Measurements from ENCODE around the gene ANLN. TPM values are rescaled to one million over a fixed set of nuclear protein-coding genes. Genes with fewer than 3 reads are reported as not detected.
"Not testable (repeated sequence)": the region's sequence is repeated elsewhere in the genome, so short reads cannot be mapped to it uniquely, and the experiment has no call there.

ANLN gene
- total and polyA plus RNA-seq, 2 donors (not counting 3 experiments of a cell fraction or from before 2014, with no cell fraction given): 28.5 to 119 TPM

DNA sequence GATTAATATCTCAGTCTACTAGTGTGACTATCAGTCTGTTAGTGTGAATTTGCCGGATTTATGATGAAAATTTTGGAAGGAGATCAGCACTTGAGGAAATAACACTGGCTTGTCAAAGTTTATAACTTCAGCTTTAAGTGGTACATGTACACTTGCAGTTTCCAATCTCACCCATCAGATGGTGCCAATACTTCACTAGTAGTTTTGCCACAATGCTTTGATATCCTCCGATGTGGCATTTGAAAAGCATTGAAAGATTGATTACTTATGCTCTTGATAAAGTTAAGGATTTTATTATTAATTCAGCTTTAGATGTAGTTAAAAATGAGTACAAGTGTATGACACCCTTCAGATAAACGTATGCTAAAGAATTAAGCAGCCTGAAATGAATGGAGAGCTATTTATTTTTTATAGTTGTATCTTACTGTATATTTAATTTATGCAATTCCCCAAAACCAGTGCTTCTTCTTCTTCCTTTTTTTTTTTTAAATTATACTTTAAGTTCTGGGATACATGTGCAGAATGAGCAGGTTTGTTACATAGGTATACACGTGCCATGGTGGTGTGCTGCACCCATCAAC lies 98.2 kb downstream of the ANLN start:
- dilution Hi-C loops (cut with MboI; ENCODE audit: extremely low pct_ligation_motif_present, low sequenced_read_pairs): no loop called here
- H4K20me1 ChIP-seq (replicated peaks; ENCODE audit: control insufficient read depth, extremely low read depth, insufficient read depth, low read length): no peaks in the 10 kb centered on the region
- no peak overlapping the region for H2AFZ ChIP-seq (ENCODE audit: low read depth, low read length)
- FAIRE-seq (peak; percentile 91), DNase-seq (ENCODE audit: low read depth, low spot score) (peak; percentile 70)
- no TSS peak for BruUV-seq (replicated peaks)
- no peak overlapping the region for H3K4me3 ChIP-seq (replicated peaks in 1 of 3; ENCODE audit: insufficient read depth in 1 of 3, low read depth in 1 of 3, low read length in 3 of 3)
- H3K9ac ChIP-seq (replicated peaks; ENCODE audit: extremely low read depth, insufficient read depth, low read length): no peak overlapping the region
- no peaks in the 10 kb centered on the region for H3K79me2 ChIP-seq (ENCODE audit: control insufficient read depth, insufficient read depth, low read length)
- no peak overlapping the region for H3K4me2 ChIP-seq (ENCODE audit: insufficient read depth, low read length)
- H3K36me3 ChIP-seq (ENCODE audit: control insufficient read depth in 2 of 2, extremely low read depth in 1 of 2, insufficient read depth in 2 of 2, low read length in 2 of 2): no peaks in the 10 kb centered on the region
- no peaks in the 10 kb centered on the region for H3K9me1 ChIP-seq (replicated peaks; ENCODE audit: control insufficient read depth, extremely low read depth, insufficient read depth, low read length)
- intact Hi-C loops (cut with micrococcal nuclease): loop anchor here (1.0 to 5.0 kb wide), 4 partner anchors 183 to 711 kb away; no protein-coding TSS in a partner anchor
- H3K9me3 ChIP-seq (replicated peaks; ENCODE audit: control insufficient read depth, insufficient read depth, low read length): no peaks in the 10 kb centered on the region
- peaks cover 8 to 25% of the 10 kb centered on the region in 2 experiments for H3K27me3 ChIP-seq (ENCODE audit: control insufficient read depth in 2 of 2, insufficient read depth in 2 of 2, low read length in 2 of 2)
- TF ChIP-seq FOS (IDR thresholded peaks at IDR 0.05; ENCODE audit: borderline replicate concordance, insufficient read depth, low read length) (no peak), MAX (IDR thresholded peaks at IDR 0.05; ENCODE audit: insufficient read depth, insufficient read length) (no peak), CTCF (IDR thresholded peaks at IDR 0.05; ENCODE audit: extremely low read depth in 1 of 2, insufficient read depth in 1 of 2, low read depth in 1 of 2, low read length in 2 of 2) (peak; percentile 38 to 53)
- no peaks in the 10 kb centered on the region for H3K4me1 ChIP-seq (ENCODE audit: control insufficient read depth, extremely low read depth, insufficient read depth, low read length)
- H3K27ac ChIP-seq (ENCODE audit: insufficient read depth, low read depth, low read length): no peak overlapping the region
- ChIA-PET CTCF (interaction anchor here (0.5 to 8.3 kb wide), 41 partner anchors 10 to 1346 kb away, joined by 3 to 182 read pairs (median 5); no protein-coding TSS in a partner anchor), POLR2A (no interaction called here)

DNA sequence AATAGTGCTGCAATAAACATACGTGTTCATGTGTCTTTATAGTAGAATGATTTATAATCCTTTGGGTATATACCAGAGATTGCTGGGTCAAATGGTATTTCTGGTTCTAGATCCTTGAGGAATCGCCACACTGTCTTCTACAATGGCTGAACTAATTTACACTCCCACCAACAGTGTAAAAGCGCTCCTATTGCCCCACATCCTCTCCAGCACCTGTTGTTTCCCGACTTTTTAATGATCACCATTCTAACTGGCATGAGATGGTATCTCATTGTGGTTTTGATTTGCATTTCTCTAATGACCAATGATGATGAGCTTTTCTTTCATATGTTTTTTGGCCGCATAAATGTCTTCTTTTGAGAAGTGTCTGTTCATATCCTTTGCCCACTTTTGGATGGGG lies 99.0 kb downstream of the ANLN start:
- H3K9ac ChIP-seq (replicated peaks; ENCODE audit: extremely low read depth, insufficient read depth, low read length); H3K36me3 ChIP-seq (ENCODE audit: control insufficient read depth in 2 of 2, extremely low read depth in 1 of 2, insufficient read depth in 2 of 2, low read length in 2 of 2); POLR2A ChIA-PET; H3K4me2 ChIP-seq (ENCODE audit: insufficient read depth, low read length); H4K20me1 ChIP-seq (replicated peaks; ENCODE audit: control insufficient read depth, extremely low read depth, insufficient read depth, low read length); FAIRE-seq; H2AFZ ChIP-seq (ENCODE audit: low read depth, low read length); H3K9me1 ChIP-seq (replicated peaks; ENCODE audit: control insufficient read depth, extremely low read depth, insufficient read depth, low read length); dilution Hi-C loops (cut with MboI; ENCODE audit: extremely low pct_ligation_motif_present, low sequenced_read_pairs); H3K4me1 ChIP-seq (ENCODE audit: control insufficient read depth, extremely low read depth, insufficient read depth, low read length); H3K9me3 ChIP-seq (replicated peaks; ENCODE audit: control insufficient read depth, insufficient read depth, low read length); H3K4me3 ChIP-seq (replicated peaks in 1 of 3; ENCODE audit: insufficient read depth in 1 of 3, low read depth in 1 of 3, low read length in 3 of 3); BruUV-seq (replicated peaks); DNase-seq (ENCODE audit: low read depth, low spot score); H3K79me2 ChIP-seq (ENCODE audit: control insufficient read depth, insufficient read depth, low read length); H3K27ac ChIP-seq (ENCODE audit: insufficient read depth, low read depth, low read length): not testable (repeated sequence)
- peaks cover 8 to 23% of the 10 kb centered on the region in 2 experiments for H3K27me3 ChIP-seq (ENCODE audit: control insufficient read depth in 2 of 2, insufficient read depth in 2 of 2, low read length in 2 of 2)
- intact Hi-C loops (cut with micrococcal nuclease): loop anchor here (5.0 kb wide), 1 partner anchor 479 kb away; no protein-coding TSS in a partner anchor
- CTCF ChIA-PET: interaction anchor here (1.3 to 8.3 kb wide), 8 partner anchors 47 to 1317 kb away, joined by 3 to 182 read pairs (median 13); no protein-coding TSS in a partner anchor

All from endothelial cell of umbilical vein (primary cell).